HepG2 (cell line): ENCODE data around the gene SNAI3. TPM values are rescaled to one million over a fixed set of nuclear protein-coding genes. Genes with fewer than 3 reads are reported as not detected.
A peak's percentile ranks its signal among the peaks of the same experiment; 100 is the strongest.

Experiments used
- CBFB ChIP-seq: sonication (generic); formaldehyde crosslinking; IDR thresholded peaks from 2 replicates; pipeline ENCODE4 v1.4.0; 2020; ENCODE audit warnings: missing genetic modification reagents
- CERS6 ChIP-seq: sonication (generic); formaldehyde crosslinking; IDR thresholded peaks from 2 replicates; pipeline ENCODE4 v1.5.0; 2020; ENCODE audit warnings: missing genetic modification reagents
- CHD4 ChIP-seq: fragments of 200-600 bp; sonication (generic); IDR thresholded peaks from 2 replicates; pipeline ENCODE4 v1.7.0; 2017; ENCODE audit warnings: mild to moderate bottlenecking, low read length, borderline replicate concordance
- DBP ChIP-seq: sonication (generic); formaldehyde crosslinking; IDR thresholded peaks from 2 replicates; pipeline ENCODE4 v1.4.0; 2020; ENCODE audit warnings: missing genetic modification reagents; ENCODE audit errors: not compliant biosample characterization
- HNRNPLL ChIP-seq: fragments of 200-400 bp; formaldehyde crosslinking; IDR thresholded peaks from 2 replicates; pipeline ENCODE4 v1.6.1; 2017; ENCODE audit warnings: mild to moderate bottlenecking, low read depth, low read length; ENCODE audit not compliant: poor library complexity, severe bottlenecking
- KLF11 ChIP-seq: IDR thresholded peaks from 2 replicates; pipeline ENCODE4 v1.6.1; 2016; ENCODE audit warnings: missing compliant biosample characterization
- RFX1 ChIP-seq: fragments of 450-650 bp; IDR thresholded peaks from 2 replicates; pipeline ENCODE4 v1.6.1; 2017
- SOX13 ChIP-seq, 3 experiments: fragments of 450-650 bp in 1 of 3; sonication (generic) in 1 of 3; formaldehyde crosslinking in 1 of 3; IDR thresholded peaks in 2 of 3; conservative IDR thresholded peaks in 1 of 3; 2 replicates each; pipeline versions ENCODE4 v1.5.0 to v1.6.1; 2016 to 2020; ENCODE audit warnings: antibody characterized with exemption in 1 of 3, mild to moderate bottlenecking in 1 of 3, missing compliant biosample characterization in 1 of 3, missing genetic modification reagents in 1 of 3, moderate library complexity in 1 of 3
- TEAD2 ChIP-seq: sonication (generic); formaldehyde crosslinking; IDR thresholded peaks from 2 replicates; pipeline ENCODE4 v1.9.0; 2021; ENCODE audit warnings: missing genetic modification reagents
- ZMYM2 ChIP-seq: sonication (generic); formaldehyde crosslinking; IDR thresholded peaks from 2 replicates; pipeline ENCODE4 v1.8.0; 2022; ENCODE audit warnings: mild to moderate bottlenecking, missing genetic modification reagents
- ZNF224 ChIP-seq: sonication (generic); formaldehyde crosslinking; IDR thresholded peaks from 2 replicates; pipeline ENCODE4 v1.5.0; 2020; ENCODE audit warnings: mild to moderate bottlenecking, missing genetic modification reagents
- ZNF292 ChIP-seq: sonication (generic); formaldehyde crosslinking; IDR thresholded peaks from 2 replicates; pipeline ENCODE4 v1.8.1; 2022; ENCODE audit warnings: mild to moderate bottlenecking, low read depth, missing genetic modification reagents, borderline replicate concordance
- ZNF556 ChIP-seq: sonication (generic); formaldehyde crosslinking; IDR thresholded peaks from 2 replicates; pipeline ENCODE4 v1.4.0; 2020; ENCODE audit warnings: mild to moderate bottlenecking, missing genetic modification reagents, borderline replicate concordance
- ZNF761 ChIP-seq: sonication (generic); formaldehyde crosslinking; conservative IDR thresholded peaks from 2 replicates; pipeline ENCODE4 v1.4.0; 2020; ENCODE audit warnings: mild to moderate bottlenecking, missing genetic modification reagents
- polyA plus RNA-seq, 8 experiments: library from polyadenylated mRNA; depleted of rRNA in 3 of 8; stranded (reverse) in 7 of 8; unstranded in 1 of 8; fragments of >200 nt; fragmentation: Illumina TruSeq in 4 of 8; extraction: Trizol in 4 of 8; gene quantifications; 2 replicates each; pipeline versions ENCODE4 v1.2.1 to v1.2.3, GENCODE V29; 2011 to 2016; ENCODE audit warnings: low read depth in 4 of 8, missing spikeins in 1 of 8, mixed read lengths in 1 of 8; ENCODE audit not compliant: insufficient read depth in 1 of 8
- total RNA-seq, 5 experiments: library from RNA; depleted of rRNA; stranded (reverse); fragments of >200 nt; fragmentation: Illumina TruSeq; extraction: Trizol; gene quantifications; 2 replicates each; pipeline ENCODE4 v1.2.3, GENCODE V29; 2016; ENCODE audit warnings: low read depth in 1 of 5
- TF ChIP-seq, protein P1 (sequence below): sonication (generic); formaldehyde crosslinking; IDR thresholded peaks from 2 replicates; pipeline ENCODE4 v1.5.0; 2020; ENCODE audit warnings: mild to moderate bottlenecking, missing genetic modification reagents, borderline replicate concordance
- TF ChIP-seq, protein P2 (sequence below): sonication (generic); formaldehyde crosslinking; IDR thresholded peaks from 2 replicates; pipeline ENCODE4 v1.5.0; 2020; ENCODE audit warnings: missing genetic modification reagents, mild to moderate bottlenecking, borderline replicate concordance

The SNAI3 gene
- total and polyA plus RNA-seq, 2 of the 13 experiments (the other 11 are each of a cell fraction or from before 2014, with no cell fraction given), result 0.09 to 0.18 TPM

DNA sequence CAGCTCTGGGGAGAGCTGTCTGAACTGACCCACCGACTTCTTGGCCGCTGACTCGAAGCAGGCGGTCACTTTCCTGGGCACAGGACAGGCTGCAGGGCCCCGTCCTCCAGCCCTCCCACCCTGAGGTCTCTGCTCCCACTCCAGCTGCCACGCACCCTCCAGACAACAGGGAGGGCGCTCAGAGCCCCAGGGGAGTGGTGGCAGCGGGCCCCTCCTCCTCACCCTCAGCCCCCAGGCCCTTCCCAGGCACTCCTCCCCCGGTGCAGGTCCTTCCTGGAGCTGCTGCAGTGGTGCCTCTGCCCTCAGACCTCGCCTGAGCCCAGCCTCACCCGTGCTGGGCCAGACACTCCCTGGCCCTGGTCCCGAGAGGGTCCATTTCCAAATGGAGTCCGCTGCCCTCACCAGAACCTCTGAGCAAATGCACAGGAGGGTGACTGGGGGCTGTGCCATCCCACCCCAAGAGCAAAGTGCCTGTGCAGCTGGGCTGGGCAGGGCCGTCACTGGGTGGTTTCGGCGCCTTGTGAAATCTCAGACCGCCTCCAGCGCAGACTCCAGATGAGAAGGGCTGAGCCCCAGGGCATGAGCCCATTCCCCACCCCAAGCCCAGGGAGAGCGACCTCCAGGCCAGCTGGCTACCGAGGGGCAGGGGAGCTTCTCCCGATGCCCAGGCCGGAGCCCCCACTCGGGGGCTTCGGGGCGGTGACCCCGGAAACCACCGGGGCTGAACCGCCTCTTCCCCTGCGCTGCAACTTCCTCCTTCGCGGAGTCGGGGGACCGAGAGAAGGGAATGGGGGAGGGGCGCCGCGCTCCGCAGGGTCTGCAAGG is 36.2 kb downstream of the SNAI3 start (continued):
- TF ChIP-seq CERS6 (no peak), DBP (no peak), ZNF224 (0 out of 2 replicates have a peak, but pooled peaks have one; percentile 10), ZMYM2 (no peak), ZNF761 (CRISPR knock-in tag) (no peak), CBFB (no peak), SOX13 (IDR thresholded peaks at IDR 0.05) (no peak), SOX13 (CRISPR knock-in tag; conservative IDR thresholded peaks at IDR 0.05 in 1 of 2, IDR thresholded peaks at IDR 0.05 in 1 of 2) (peak in 1 of 2 experiments; percentile 38; a peak in 1 of 4 replicates), TEAD2 (CRISPR knock-in tag) (no peak), RFX1 (no peak), CHD4 (no peak), HNRNPLL (peak; percentile 61), ZNF556 (CRISPR knock-in tag) (peak; percentile 47; the same call in 1 of the 2 replicates), ZNF292 (CRISPR knock-in tag) (0 out of 2 replicates have a peak, but pooled peaks have one; percentile 0), KLF11 (CRISPR knock-in tag) (no peak)
- TF ChIP-seq, protein P1, sequence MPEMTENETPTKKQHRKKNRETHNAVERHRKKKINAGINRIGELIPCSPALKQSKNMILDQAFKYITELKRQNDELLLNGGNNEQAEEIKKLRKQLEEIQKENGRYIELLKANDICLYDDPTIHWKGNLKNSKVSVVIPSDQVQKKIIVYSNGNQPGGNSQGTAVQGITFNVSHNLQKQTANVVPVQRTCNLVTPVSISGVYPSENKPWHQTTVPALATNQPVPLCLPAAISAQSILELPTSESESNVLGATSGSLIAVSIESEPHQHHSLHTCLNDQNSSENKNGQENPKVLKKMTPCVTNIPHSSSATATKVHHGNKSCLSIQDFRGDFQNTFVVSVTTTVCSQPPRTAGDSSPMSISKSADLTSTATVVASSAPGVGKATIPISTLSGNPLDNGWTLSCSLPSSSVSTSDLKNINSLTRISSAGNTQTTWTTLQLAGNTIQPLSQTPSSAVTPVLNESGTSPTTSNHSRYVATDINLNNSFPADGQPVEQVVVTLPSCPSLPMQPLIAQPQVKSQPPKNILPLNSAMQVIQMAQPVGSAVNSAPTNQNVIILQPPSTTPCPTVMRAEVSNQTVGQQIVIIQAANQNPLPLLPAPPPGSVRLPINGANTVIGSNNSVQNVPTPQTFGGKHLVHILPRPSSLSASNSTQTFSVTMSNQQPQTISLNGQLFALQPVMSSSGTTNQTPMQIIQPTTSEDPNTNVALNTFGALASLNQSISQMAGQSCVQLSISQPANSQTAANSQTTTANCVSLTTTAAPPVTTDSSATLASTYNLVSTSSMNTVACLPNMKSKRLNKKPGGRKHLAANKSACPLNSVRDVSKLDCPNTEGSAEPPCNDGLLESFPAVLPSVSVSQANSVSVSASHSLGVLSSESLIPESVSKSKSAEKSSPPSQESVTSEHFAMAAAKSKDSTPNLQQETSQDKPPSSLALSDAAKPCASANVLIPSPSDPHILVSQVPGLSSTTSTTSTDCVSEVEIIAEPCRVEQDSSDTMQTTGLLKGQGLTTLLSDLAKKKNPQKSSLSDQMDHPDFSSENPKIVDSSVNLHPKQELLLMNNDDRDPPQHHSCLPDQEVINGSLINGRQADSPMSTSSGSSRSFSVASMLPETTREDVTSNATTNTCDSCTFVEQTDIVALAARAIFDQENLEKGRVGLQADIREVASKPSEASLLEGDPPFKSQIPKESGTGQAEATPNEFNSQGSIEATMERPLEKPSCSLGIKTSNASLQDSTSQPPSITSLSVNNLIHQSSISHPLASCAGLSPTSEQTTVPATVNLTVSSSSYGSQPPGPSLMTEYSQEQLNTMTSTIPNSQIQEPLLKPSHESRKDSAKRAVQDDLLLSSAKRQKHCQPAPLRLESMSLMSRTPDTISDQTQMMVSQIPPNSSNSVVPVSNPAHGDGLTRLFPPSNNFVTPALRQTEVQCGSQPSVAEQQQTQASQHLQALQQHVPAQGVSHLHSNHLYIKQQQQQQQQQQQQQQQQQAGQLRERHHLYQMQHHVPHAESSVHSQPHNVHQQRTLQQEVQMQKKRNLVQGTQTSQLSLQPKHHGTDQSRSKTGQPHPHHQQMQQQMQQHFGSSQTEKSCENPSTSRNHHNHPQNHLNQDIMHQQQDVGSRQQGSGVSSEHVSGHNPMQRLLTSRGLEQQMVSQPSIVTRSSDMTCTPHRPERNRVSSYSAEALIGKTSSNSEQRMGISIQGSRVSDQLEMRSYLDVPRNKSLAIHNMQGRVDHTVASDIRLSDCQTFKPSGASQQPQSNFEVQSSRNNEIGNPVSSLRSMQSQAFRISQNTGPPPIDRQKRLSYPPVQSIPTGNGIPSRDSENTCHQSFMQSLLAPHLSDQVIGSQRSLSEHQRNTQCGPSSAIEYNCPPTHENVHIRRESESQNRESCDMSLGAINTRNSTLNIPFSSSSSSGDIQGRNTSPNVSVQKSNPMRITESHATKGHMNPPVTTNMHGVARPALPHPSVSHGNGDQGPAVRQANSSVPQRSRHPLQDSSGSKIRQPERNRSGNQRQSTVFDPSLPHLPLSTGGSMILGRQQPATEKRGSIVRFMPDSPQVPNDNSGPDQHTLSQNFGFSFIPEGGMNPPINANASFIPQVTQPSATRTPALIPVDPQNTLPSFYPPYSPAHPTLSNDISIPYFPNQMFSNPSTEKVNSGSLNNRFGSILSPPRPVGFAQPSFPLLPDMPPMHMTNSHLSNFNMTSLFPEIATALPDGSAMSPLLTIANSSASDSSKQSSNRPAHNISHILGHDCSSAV (CRISPR knock-in tag), result no peak
- TF ChIP-seq, protein P2, sequence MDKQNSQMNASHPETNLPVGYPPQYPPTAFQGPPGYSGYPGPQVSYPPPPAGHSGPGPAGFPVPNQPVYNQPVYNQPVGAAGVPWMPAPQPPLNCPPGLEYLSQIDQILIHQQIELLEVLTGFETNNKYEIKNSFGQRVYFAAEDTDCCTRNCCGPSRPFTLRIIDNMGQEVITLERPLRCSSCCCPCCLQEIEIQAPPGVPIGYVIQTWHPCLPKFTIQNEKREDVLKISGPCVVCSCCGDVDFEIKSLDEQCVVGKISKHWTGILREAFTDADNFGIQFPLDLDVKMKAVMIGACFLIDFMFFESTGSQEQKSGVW (CRISPR knock-in tag), result no peak
